HG03066 (cell line): ENCODE results near the gene EIF4A2.

Source experiments
- ATAC-seq: cut with Tn5 transposase; IDR thresholded peaks from one replicate; pipeline ENCODE4 v1.9.1; 2021; ENCODE audit warnings: low read depth; ENCODE audit not compliant: unreplicated experiment

EIF4A2 gene

DNA sequence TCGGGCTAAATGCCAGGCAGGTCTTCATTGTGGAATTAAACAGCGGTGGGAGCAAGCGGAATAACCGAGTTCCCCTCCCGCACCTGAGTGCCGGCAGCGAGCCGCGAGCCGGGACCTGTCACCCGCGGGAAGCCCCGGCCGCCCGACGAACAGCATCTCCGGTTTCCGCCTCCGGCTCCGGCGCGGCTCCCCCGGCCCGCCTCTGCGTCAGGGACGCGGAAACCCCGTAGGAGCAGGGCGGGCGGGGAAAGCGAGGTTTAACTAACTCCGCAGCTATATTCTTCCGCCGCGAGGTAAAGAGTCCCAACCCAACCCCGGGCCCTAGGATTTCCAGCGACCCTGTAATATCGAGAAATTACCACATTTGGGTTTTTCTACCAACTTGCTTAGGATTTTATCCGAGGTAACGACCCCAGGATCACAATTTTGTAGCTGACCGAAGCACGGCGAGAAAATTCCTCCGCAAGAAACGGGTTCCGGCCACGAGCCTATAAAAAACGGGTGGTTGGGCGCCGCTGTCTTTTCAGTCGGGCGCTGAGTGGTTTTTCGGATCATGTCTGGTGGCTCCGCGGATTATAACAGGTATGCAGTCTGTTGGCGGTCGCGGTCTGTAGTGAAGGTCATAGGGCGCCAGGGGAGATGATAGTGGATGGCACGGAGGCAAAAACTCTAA, at the start of gene EIF4A2:
EIF4A2 (plus strand) TSS at position 520 of the 673 bp plus-strand sequence; CDS start at position 554, 34 bp downstream.
- ATAC-seq: peak; percentile 58

DNA sequence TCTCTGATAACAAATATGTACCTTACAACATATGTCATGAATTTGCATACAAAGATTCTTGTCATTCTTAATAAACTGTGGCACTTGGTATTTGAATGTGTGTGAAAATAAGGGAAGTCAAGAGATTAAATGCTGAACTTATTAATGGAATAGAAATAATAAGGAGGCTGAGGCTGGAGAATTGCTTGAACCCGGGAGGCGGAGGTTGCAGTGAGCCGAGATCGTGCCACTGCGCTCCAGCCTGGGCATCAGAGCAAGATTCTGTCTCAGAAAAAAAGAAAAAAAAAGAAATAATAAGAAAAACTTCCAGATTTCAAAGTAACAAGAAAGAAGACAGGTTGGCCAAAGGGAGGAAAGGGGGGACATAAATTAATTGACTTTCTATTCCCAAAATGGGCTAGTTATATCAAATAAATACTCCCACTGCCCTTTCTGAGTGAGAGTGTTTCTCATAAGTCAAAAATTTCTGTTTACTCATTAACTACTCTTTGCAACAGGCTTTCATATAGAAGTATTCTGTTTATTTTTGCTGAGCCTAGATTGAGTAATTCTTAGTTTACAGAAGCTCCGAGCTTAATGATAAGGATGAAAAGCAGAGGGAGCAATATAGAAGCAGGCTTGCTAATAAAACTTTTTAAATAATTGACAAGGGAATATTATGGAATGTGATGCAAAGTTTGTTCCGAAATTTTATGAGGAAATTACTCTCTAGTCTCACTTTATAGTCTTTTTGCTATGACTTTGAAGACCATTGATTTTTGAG, 40.6 kb upstream of the EIF4A2 start:
- ATAC-seq: no peak

DNA sequence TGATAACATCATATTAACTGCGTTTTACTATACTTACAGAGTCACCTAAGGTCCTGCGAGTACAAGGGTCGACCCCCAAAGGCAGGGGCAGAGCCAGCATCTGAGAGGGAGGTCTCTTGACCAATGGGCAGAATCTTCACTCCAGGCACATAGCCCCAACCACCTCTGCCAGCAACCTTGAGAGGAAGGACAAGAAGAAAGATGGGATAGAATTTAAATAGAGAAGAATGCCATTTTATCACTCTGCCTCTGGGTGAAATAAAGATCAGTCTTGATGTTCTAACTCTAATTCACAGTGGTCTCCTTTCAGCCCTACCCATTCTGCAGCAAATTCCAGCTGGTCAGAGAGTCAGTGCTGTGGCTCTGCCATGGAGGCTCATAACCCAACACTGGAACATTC, 39.7 kb upstream of the EIF4A2 start:
- no peak for ATAC-seq

DNA sequence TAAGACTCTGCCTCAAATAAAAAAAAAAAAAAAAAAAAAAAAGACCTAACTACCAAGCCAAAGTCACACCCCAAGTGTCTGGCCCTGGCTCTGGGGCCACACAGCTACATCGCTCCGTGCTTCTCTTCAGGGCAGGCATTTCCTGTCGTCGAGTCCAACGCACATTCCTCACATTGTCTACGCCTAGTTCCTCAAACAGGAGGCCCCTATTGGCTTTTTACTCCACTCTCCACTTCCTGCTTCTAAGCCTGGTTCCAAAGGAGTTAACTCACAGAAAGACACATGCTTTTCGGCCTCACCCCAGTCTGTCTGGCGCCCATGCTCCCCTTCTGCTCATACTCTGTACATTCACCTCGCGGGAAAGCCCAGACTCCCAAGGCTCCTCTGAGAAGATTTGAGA, 37.4 kb upstream of the EIF4A2 start:
- no peak for ATAC-seq

DNA sequence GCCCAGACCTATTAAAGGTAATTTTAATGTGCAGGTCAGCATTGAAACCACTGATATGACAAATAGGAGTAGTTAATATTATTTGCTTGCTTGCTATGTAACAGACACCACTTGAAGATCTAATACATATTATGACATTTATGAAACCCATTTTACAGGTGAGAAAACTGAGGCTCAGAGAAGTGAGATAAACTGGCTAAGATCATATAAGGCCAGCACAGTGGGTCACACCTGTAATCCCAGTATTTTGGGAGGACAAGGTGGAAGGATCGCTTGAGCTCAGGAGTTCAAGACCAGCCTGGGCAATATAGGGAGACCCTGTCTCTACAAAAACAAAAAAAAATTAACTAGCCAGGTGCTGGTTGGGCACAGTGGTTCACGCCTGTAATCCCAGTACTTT, 33.1 kb upstream of the EIF4A2 start:
- ATAC-seq: no peak

DNA sequence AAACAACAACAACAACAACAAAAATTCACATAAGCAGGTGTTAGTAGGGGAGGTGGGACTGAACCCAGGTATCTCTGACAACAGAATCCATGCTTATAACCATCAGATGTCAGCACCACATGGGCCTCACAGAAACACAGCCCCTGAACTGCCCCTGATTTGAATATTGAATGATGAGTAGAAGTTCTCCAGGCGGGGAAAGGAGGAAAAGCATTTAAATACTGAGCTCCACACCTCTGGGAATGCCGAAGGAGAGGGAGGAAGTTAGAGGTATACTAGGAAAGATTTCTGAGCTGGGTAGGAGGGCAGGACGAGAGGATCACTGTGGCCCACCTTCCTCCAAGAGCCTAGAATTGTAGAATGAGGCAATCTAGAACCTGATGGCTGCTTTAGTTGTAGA, 31.9 kb upstream of the EIF4A2 start:
- ATAC-seq: no peak

DNA sequence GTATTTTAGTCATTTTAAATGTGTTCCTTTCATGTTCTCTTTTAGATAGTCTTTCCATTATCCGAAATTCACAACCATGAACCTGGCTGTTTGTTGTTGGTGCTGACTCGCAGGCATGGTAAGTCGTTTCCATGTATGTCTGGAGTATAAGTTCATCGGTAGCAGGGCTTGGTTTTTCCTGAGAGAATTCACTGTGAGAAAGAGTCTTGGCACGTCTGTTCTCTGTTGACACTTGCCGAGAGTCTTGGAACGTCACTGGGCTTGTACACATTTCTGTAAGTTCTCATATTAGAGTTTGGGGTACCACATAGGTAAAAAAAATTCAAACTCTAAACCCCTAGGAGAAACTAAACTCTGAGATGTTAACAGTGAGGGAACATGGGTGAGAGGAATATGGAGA, 29.4 kb upstream of the EIF4A2 start:
- ATAC-seq: no peak

DNA sequence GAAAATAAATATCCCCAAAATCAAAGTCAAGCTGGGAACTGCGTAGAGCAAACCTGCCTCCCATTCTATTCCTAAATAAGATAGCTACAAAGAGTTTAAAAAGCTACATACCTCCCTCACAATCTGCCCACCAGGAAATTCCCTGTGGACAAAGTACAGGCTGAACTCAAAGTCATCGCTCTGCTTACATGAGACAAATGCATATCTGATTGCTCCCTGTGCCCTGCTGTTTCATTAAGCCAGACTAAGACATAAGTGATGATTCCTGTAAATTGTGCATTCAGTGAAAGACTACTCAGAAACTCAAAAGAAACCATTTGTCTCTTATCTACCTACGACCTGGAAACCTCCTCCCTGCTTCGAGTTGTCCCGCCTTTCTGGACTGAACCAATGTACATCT, 28.5 kb upstream of the EIF4A2 start:
- no peak for ATAC-seq

DNA sequence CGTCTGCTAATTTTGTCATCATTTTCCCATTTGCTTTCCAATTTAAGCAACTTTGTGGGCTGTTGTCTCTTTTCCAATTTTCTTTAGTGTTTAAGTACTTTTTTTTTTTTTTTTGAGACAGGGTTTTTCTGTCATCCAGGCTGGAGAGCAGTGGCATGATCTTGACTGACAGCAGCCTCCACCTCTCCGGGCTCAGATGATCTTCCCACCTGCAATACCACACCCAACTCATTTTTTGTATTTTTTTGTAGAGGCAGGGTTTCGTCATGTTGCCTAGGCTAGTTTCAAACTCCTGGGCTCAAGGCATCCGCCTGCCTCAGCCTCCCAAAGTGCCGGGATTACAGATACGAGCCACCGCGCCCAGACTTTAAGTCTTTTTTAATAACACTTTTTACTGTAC, 26.2 kb upstream of the EIF4A2 start:
- ATAC-seq: no peak

DNA sequence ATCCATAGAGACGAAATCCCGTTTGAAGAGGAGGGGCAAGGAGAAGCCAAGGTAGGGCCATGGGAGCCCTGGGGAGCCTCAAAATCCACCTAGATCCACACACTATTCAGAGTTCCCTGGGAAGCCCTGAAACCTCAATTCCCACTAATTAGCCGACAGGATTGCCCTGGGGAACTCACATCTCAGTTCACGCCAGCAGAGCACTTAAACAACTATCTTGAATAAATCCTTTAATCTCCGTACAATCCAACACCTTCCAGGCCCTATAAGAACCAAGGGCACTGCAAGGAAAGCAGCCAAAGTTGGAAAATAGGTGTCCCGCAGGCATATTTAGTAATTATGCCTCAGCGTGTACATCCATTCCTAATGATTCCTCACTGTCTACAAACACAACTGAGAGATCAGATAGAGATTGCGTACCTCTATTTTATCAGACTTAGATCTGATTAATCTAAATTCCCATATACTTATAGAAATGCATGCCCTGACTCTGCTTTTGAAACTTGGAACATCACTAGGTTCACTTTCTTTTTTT, 25.6 kb upstream of the EIF4A2 start:
- no peak for ATAC-seq

DNA sequence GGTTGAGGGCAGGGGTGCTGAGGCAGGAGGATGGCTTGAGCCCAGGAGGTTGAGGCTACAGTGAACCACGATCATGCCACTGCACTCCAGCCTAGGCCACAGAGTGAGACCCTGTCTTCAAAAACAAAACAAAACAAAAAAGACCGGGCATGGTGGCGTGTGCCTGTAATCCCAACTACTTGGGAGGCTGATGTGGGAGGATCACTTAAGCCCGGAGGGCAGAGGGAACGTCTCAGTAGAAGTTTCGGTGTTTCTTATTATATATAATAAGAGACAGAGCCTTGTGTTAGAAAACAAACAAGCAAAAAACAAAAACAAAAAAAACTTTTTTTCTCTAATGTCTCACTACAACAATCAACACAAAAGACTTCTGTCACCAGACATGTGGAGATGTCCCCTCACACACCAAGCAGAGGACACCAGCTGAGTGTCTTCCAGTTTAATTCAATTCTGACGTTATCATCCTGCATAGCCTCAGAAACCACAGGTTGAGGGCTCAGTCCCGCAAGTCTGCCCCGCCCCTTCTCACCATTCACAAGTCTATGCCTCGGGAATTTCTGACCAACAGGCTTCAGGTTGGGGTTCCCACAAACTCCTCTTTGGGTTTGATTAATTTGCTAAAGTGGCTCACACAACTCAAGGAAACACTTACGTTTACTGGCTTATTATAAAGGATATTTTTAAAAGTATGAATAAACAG, 24.0 kb upstream of the EIF4A2 start:
- no peak for ATAC-seq

DNA sequence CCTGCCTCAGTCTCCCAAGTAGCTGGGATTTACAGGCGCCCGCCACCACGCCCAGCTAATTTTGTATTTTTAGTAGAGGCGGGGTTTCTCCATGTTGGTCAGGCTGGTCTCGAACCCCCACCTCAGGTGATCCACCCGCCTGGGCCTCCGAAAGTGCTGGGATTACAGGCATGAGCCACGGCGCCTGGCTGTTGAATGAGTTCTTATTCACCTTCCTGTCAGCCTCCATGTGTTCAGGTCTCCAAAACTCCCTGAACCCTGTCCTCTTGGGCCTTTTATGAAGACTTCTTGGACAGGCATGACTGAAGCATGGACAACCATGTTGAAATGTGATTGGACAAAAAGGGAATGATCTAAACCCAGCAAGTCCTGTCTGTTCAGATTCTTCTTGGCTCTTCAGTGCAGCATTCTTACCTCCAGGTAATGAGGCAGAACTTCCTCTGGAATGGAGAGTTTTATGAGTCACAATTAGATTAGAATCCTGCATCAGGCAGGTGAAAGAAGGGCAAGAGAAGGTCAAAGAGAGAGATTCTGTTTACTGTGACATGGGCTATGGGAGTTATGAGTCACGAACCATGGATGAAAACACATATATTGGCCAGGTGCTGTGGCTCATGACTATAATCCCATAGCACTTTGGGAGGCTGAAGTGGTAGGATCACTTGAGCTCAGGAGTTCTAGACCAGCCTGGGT, 23.1 kb upstream of the EIF4A2 start:
- ATAC-seq: no peak

DNA sequence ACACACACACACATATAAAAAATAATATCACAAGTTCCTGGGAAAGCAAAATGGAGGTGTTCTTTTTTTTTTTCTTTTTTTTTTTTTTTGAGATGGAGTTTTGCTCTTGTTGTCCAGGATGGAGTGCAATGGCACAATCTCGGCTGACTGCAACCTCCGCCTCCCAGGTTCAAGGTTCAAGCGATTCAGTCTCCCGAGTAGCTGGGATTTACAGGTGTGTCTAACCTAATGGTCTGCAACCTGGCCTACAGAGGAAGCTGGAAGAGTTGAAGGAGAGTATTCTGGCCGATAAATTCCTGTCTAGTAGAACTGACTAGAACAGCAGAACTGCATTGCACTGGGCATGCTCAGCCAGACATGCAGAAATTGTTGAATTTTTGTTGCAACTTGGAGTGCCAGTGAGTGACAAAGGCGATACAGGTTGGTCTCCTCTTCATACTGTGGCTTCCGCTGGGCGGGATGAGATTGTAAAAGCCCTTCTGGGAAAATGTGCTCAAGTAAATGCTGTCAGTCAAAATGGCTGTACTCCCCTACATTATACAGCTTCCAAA, 22.4 kb upstream of the EIF4A2 start:
- no peak for ATAC-seq

DNA sequence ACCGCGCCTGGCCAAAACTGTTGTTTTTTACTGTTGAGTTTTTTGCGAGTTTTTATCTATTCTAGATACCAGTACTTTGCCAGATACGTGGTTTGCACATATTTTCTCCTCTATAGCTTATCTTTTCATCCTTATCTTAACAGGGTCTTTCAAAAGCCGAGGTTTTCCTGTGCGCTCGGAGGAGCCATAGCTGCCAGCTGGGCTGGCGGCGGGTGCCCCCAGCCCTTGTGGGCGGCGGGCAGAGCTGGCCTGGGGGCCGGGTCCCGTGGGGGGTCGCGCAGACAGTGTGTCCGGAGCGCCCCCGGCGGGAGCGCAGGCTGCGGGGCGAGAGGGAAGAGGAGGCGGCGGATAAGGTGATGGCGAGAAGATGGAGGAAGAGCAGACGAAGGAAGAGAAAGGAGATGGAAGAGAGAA, 11.1 kb upstream of the EIF4A2 start:
- peak; percentile 21 for ATAC-seq

DNA sequence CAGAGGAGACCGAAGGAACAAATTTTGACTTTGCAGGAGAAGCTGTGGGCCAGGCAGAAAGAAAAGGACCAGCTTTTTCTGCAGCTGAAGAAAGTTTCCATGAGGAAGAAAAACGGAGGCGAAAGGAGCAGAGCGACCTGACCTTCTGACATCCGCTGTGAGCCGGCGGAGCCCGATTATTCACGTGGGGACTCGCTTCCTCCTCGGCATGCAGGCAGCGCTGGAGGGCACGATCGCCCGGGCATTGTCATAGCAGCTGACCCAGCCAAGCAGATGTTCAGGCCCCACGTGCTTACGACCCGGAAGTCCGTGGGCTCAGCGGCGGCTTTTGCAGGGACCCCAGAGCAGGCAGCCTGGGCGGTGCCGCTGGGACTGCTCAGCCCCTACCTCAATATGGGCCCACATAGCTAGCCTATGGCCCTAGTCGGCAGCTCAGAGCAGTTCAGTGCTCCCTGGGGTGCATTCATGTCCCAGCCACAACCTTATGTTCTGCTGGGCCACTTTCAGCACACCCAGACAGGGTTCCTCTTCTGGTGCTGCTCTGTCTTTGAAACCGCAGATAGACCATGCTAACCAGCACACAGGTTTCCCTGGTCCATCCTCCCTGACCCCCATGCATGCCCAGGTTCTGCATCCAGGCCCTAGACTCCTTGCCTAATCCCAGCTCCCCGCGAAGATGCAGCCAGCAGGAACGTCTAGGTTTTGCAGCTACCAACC, 10.5 kb upstream of the EIF4A2 start:
- ATAC-seq: peak; percentile 94

DNA sequence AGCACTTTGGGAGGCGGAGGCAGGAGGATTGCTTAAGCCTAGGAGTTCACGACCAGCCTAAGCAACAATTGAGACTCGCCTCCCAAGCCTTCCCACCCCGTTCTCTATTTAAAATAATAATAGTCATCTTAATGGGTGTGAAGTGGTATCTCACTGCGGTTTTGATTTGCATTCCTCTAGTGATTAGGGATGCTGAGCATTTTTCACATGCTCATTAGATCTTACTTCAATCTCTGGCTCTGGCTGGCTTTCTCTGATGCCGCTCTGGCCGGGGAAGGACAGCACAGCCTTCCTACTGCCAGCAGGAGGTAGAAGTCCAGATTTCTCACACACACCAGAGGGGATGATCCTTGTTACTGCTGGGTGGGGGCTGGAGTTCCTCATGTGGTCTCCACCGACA, 7.4 kb upstream of the EIF4A2 start:
- no peak for ATAC-seq

DNA sequence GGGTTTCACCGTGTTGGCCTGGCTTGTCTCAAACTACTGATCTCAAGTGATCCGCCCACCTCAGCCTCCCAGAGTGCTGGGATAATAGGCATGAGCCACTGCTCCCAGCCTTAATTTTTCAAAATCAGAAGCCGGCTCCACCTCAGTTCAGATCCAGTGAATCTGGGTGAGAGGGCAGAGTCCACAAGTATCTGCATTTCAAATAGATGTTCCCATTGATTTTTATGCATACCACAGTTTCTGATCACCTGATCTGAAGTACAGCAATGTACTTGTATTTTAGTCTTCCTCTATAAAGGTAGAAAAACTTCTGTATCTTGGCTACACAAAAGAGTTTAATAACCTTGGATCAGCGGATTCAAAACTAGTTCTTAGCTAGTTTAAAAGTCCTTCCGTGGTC, 4.2 kb upstream of the EIF4A2 start:
- ATAC-seq: no peak

DNA sequence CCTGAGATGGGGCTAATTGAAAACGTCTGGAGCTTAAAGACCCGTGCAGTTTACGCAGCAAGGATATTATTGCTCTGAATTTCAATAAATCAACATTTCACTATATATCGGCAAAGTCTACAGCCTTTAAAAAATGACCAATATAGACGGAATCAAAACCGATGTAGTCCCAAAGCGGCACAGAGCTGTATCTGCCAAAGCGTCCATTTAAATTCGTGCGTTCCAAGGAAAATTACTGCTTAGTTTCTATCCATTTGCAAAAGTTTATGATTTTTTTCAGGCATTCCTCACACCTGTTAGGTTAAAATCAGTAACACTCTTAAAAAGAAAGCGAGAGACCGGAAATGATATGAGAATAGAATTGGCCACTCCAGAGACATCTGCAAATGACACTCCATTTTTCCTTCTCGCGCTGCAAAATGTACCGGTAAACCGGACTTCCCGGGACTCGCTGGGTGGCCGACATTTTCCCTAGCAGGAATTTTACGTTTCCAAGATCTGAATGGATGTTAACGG, 777 bp upstream of the EIF4A2 start:
- peak; percentile 30 for ATAC-seq

DNA sequence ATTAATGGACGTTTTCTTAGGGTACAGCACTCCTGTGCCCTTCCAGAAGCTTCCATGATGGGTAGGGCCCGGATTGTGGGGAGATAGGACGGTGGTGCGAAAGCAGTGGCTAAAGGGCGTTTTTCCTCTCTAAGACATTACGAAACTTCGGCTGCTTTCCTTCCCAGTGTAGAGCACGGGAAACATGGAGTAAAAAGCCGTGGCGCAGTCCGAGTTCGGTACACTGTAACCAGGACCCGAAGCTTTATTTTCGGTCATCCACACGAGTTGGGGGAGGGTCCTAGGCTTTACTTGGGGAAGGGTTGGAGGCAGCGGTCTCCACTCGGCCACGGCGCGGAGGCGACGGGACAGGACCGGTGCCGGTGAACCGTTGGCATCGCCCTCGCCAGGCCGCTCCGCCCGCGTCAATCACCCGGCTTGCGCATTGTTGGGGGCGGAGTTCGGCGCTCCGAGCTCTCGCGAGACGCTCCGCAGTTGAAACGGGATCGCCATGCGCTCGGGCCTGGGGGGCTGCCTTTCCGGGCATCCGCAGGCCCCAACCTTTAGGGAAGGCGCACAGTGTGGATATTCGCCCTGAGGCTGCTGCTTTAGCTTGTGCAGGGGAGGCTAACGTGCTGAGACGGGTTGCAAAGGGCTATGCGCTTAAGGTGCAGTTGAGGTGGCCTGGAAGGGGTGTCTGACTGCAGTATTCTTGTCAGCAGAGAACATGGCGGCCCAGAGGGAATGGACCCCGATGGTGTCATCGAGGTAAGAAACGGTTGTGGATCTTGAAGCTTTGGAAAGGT, 546 bp downstream of the EIF4A2 start:
- peak; percentile 71 for ATAC-seq
